Upper lobe of left lung (tissue), 6 donors: ENCODE data around the gene PTPRH. TPM values are rescaled to one million over a fixed set of nuclear protein-coding genes. Genes with fewer than 3 reads are reported as not detected.

Source experiments
- ATAC-seq, 2 donors: fragments of 200-7000 bp; cut with Tn5 transposase; one replicate each; pipeline ENCODE4 v1.9.1; 2022; ENCODE audit warnings: mild to moderate bottlenecking in 2 of 2, moderate library complexity in 2 of 2; ENCODE audit not compliant: low FRiP score in 2 of 2
- DNase-seq, 2 donors: peaks; one replicate each; pipeline ENCODE4 v3.0.0-alpha.2; 2019 to 2020
- H3K27ac ChIP-seq, 4 donors: fragments of 200-600 bp; sonication (generic); one replicate each; pipeline ENCODE4 v1.5.1; 2016 to 2019
- H3K27me3 ChIP-seq, 4 donors: fragments of 200-600 bp; sonication (generic); one replicate each; pipeline ENCODE4 v1.5.1; 2017 to 2019
- H3K36me3 ChIP-seq, 4 donors: fragments of 200-600 bp; sonication (generic); one replicate each; pipeline ENCODE4 v1.5.1; 2016 to 2019
- H3K4me1 ChIP-seq, 4 donors: fragments of 200-600 bp; sonication (generic); one replicate each; pipeline ENCODE4 v1.5.1; 2018 to 2019
- H3K4me3 ChIP-seq, 4 donors: fragments of 200-600 bp; sonication (generic); one replicate each; pipeline ENCODE4 v1.5.1; 2017 to 2019; ENCODE audit warnings: mild to moderate bottlenecking in 2 of 4, moderate library complexity in 1 of 4
- H3K9me3 ChIP-seq, 4 donors: fragments of 200-600 bp; sonication (generic); one replicate each; pipeline ENCODE4 v1.5.1; 2018 to 2019
- EP300 ChIP-seq, 4 donors: sonication (generic); formaldehyde crosslinking; IDR thresholded peaks; one replicate each; pipeline ENCODE4 v1.5.1; 2017; ENCODE audit warnings: antibody characterized with exemption in 4 of 4, control low read depth in 2 of 4
- POLR2A ChIP-seq, 4 donors: fragments of 450-650 bp; IDR thresholded peaks; one replicate each; pipeline ENCODE4 v1.5.1; 2016 to 2017; ENCODE audit warnings: antibody characterized with exemption in 4 of 4, mild to moderate bottlenecking in 2 of 4
- POLR2AphosphoS5 ChIP-seq, 2 donors: sonication (generic); formaldehyde crosslinking; IDR thresholded peaks; one replicate each; pipeline ENCODE4 v1.5.1; 2017; ENCODE audit warnings: antibody characterized with exemption in 2 of 2
- WGBS, 2 donors: methylation state at CpG; one replicate each; pipeline ENCODE4 v1.1.5; 2017 to 2018; 5-methylcytosine and 5-hydroxymethylcytosine counted together
- total RNA-seq, 6 donors: library from RNA; depleted of rRNA in 4 of 6; stranded (reverse); fragments of >200 nt in 4 of 6; gene quantifications; one replicate each; pipeline versions ENCODE4 v1.1.0 to v1.2.1, GENCODE V29; 2016 to 2021
- TF ChIP-seq, protein P1 (sequence below), 6 experiments: fragments of 450-650 bp in 4 of 6; fragments of 200-600 bp in 2 of 6; sonication (generic) in 2 of 6; IDR thresholded peaks; one replicate each; pipeline ENCODE4 v1.5.1; 2016 to 2019; ENCODE audit warnings: antibody characterized with exemption in 6 of 6
- donor health status: DM: no; HTN: no; CAD: no; lungs with moderate emphysema.
- donor health status: DM: no; HTN: yes; CAD: no; lungs with severe emphysema.

The PTPRH gene
- total RNA-seq, 6 donors from 2014 or later, result 0.30 to 3.1 (median 0.67) TPM; not detected in 1

DNA sequence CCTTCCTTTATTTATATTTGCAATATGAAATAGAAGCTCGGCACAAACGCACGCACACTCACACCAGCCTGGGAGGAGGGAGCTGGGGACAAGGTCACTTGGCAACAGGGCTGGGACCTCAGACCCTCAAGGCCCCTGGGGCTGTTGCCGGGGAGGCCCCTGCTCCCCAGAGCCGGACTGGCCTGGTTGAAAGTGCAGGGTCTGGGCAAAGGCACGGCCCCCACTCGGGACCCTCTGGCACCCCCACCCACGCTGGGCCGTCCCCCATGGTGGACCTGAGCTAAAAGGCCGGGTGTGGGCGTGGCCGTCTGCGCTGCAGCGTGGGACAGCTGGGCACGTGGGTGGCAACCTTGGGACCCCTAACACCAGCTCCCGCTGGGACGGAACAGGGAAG lies 20.5 kb upstream of the PTPRH start:
- peaks cover 16 to 87% (median 72%) of the 10 kb centered on the region in 4 donors for H3K36me3 ChIP-seq

DNA sequence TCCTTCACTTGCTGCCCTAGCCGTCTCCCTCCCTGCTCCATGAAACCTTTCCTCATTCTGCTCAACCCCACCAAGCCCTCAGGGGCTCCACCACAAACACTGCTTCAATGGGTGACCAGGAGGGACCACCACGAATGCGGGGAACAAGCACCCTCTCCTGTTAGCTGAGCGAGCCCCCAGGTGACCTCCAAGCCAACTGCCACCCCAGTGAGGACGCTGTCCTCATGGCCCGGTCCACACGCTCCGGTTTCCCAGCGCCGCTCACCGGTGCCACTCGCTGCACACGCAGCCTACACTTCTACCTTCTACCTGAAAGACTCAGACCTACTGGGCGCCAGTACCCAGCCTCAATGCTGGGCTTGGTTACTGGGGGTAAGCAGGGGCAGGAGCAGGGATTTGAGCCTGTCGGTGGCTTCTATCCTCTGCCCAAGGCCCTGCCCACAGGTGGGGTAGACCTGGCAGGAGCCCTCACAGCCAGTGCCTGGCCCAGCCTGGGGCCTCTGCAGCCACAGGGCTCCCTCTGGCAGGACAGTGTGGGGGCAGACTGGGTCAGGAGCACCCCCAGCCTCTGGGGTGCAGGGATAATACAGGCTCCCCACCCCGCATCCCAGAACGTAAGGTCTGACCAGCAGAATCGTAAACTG lies 20.0 kb upstream of the PTPRH start:
- Histone ChIP-seq H3K27me3 (no peaks in the 10 kb centered on the region), H3K4me1 (no peaks in the 10 kb centered on the region), H3K4me3 (no peak overlapping the region), H3K9me3 (no peaks in the 10 kb centered on the region), H3K27ac (no peak overlapping the region), H3K36me3 (peaks cover 16 to 82% (median 68%) of the 10 kb centered on the region in 4 donors)
- TF ChIP-seq EP300 (IDR thresholded peaks at IDR 0.05), result no peak
- TF ChIP-seq, protein P1, sequence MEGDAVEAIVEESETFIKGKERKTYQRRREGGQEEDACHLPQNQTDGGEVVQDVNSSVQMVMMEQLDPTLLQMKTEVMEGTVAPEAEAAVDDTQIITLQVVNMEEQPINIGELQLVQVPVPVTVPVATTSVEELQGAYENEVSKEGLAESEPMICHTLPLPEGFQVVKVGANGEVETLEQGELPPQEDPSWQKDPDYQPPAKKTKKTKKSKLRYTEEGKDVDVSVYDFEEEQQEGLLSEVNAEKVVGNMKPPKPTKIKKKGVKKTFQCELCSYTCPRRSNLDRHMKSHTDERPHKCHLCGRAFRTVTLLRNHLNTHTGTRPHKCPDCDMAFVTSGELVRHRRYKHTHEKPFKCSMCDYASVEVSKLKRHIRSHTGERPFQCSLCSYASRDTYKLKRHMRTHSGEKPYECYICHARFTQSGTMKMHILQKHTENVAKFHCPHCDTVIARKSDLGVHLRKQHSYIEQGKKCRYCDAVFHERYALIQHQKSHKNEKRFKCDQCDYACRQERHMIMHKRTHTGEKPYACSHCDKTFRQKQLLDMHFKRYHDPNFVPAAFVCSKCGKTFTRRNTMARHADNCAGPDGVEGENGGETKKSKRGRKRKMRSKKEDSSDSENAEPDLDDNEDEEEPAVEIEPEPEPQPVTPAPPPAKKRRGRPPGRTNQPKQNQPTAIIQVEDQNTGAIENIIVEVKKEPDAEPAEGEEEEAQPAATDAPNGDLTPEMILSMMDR (IDR thresholded peaks at IDR 0.05), result no peak
- TF ChIP-seq POLR2A (IDR thresholded peaks at IDR 0.05), result no peak
- TF ChIP-seq POLR2AphosphoS5 (IDR thresholded peaks at IDR 0.05), result no peak
- WGBS, 2 donors, result 97% methylated on average over 14 to 18 of the region's 18 CpGs
- ATAC-seq, result no peak
- DNase-seq, result peak in 1 of 2 donors; percentile 70

More for the DNA sequence above, 20.5 kb upstream of the PTPRH start:
- WGBS, 2 donors, result 86 to 87% methylated on average over 4 to 12 of the region's 17 CpGs
- DNase-seq (peak in 1 of 2 donors; percentile 82), ATAC-seq (no peak)
- Histone ChIP-seq H3K4me3 (no peak overlapping the region), H3K27ac (no peak overlapping the region), H3K4me1 (no peaks in the 10 kb centered on the region), H3K27me3 (no peaks in the 10 kb centered on the region), H3K9me3 (no peaks in the 10 kb centered on the region)
- TF ChIP-seq POLR2AphosphoS5 (IDR thresholded peaks at IDR 0.05) (no peak), EP300 (IDR thresholded peaks at IDR 0.05) (no peak), POLR2A (IDR thresholded peaks at IDR 0.05) (no peak)
- TF ChIP-seq, protein P1 (IDR thresholded peaks at IDR 0.05), result no peak

DNA sequence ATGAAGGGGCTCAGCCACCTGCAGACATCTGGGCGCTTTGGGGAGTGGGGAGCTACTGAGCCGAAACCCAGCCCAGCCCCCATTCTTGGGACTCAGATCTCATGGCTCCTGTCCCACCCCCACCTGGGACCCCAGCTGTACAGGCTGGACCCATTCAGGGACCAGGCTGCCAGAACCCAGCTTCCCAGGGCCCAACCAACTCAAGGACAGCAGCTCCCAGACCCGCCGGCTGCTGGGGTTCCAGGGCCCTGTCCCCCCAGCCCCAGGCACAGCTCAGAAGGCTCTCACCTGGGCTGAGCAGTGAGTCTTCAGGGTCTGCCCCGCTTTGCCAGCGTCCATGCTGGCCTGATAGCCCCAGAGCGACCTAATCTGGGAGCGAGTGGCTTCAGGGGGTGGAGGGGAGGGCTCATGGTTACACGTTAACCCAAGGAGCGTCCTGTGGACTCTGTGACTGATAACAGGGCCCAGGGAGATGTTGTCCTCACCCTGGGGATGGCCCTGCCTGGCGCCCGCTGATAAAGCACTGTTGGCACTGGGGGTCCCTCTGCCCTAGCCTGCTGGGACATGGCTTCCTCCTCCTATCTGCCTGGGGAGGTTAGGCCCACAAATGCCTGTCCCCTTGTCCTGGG lies 19.2 kb upstream of the PTPRH start, which contains the start of gene TMEM86B:
TMEM86B (minus strand) TSS at position 361 of the 629 bp plus-strand sequence; CDS start at position 339, 22 bp downstream.
- H3K36me3 ChIP-seq, result peaks cover 16 to 75% (median 63%) of the 10 kb centered on the region in 4 donors
- no peaks in the 10 kb centered on the region for H3K27me3 ChIP-seq
- no peaks in the 10 kb centered on the region for H3K9me3 ChIP-seq
- H3K4me3 ChIP-seq, result no peak within 1 kb of the TSS
- no peak for ATAC-seq
- TF ChIP-seq POLR2AphosphoS5 (IDR thresholded peaks at IDR 0.05), result no peak
- TF ChIP-seq POLR2A (IDR thresholded peaks at IDR 0.05), result no peak
- TF ChIP-seq, protein P1 (IDR thresholded peaks at IDR 0.05), result no peak
- TF ChIP-seq EP300 (IDR thresholded peaks at IDR 0.05), result no peak
- no peaks in the 10 kb centered on the region for H3K4me1 ChIP-seq
- WGBS, 2 donors, result 86 to 88% methylated on average over 6 to 11 of the region's 12 CpGs
- no peak within 1 kb of the TSS for H3K27ac ChIP-seq
- DNase-seq, result peak in 1 of 2 donors; percentile 52

DNA sequence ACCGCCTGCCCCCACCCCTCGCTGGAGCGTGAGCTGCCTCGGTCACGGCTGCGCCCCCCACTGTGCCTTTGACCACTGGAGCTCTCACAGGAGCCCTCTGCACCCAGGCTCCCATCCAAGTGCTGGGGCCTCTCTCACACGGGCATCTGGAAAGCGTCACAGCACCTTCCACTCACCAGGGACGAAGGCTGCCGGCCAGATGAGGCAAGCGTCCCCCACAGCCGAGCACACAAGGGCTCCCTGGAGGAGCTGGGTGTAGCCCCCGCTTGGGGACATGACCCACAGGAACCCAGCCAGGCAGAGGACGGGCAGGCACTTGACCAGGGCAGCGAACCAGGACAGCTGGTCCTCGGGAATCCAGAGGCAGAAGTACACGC lies 18.7 kb upstream of the PTPRH start:
- WGBS, 2 donors, result 79 to 92% methylated on average over 10 to 17 of the region's 17 CpGs
- H3K36me3 ChIP-seq, result peaks cover 16 to 70% (median 60%) of the 10 kb centered on the region in 4 donors
- TF ChIP-seq EP300 (IDR thresholded peaks at IDR 0.05) (no peak), POLR2A (IDR thresholded peaks at IDR 0.05) (no peak), POLR2AphosphoS5 (IDR thresholded peaks at IDR 0.05) (no peak)
- TF ChIP-seq, protein P1 (IDR thresholded peaks at IDR 0.05), result no peak
- H3K27me3 ChIP-seq, result no peaks in the 10 kb centered on the region
- no peaks in the 10 kb centered on the region for H3K9me3 ChIP-seq
- no peak overlapping the region for H3K27ac ChIP-seq
- DNase-seq (no peak), ATAC-seq (no peak)
- no peaks in the 10 kb centered on the region for H3K4me1 ChIP-seq
- no peak overlapping the region for H3K4me3 ChIP-seq
